ENCODE data around the gene ZDHHC4.

The ZDHHC4 gene

GRCh38 chr7:6637544-6638229 lies 60.4 kb downstream of the ZDHHC4 start (continued):
- TF ChIP-seq, protein P1, sequence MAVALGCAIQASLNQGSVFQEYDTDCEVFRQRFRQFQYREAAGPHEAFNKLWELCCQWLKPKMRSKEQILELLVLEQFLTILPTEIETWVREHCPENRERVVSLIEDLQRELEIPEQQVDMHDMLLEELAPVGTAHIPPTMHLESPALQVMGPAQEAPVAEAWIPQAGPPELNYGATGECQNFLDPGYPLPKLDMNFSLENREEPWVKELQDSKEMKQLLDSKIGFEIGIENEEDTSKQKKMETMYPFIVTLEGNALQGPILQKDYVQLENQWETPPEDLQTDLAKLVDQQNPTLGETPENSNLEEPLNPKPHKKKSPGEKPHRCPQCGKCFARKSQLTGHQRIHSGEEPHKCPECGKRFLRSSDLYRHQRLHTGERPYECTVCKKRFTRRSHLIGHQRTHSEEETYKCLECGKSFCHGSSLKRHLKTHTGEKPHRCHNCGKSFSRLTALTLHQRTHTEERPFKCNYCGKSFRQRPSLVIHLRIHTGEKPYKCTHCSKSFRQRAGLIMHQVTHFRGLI (tag by site-specific recombination; IDR thresholded peaks at IDR 0.05), result no peak
- no peak for TF ChIP-seq ZNF223 (tag by site-specific recombination; IDR thresholded peaks at IDR 0.05)
- no peak for TF ChIP-seq ZBTB26 (tag by site-specific recombination; optimal IDR thresholded peaks at IDR 0.05)
- TF ChIP-seq IKZF3 (tag by site-specific recombination; IDR thresholded peaks at IDR 0.05), result no peak
- TF ChIP-seq ZBTB21 (tag by site-specific recombination; IDR thresholded peaks at IDR 0.05), result no peak
- peak; percentile 67 for TF ChIP-seq KLF10 (tag by site-specific recombination; IDR thresholded peaks at IDR 0.05)
- TF ChIP-seq ZNF529 (tag by site-specific recombination; IDR thresholded peaks at IDR 0.05; ENCODE audit: insufficient replicate concordance), result no peak
- no peak for TF ChIP-seq ZNF19 (tag by site-specific recombination; IDR thresholded peaks at IDR 0.05; ENCODE audit: low read depth)
- TF ChIP-seq ZNF518A (tag by site-specific recombination; conservative IDR thresholded peaks at IDR 0.05; ENCODE audit: low read depth), result no peak
- TF ChIP-seq, protein P2, sequence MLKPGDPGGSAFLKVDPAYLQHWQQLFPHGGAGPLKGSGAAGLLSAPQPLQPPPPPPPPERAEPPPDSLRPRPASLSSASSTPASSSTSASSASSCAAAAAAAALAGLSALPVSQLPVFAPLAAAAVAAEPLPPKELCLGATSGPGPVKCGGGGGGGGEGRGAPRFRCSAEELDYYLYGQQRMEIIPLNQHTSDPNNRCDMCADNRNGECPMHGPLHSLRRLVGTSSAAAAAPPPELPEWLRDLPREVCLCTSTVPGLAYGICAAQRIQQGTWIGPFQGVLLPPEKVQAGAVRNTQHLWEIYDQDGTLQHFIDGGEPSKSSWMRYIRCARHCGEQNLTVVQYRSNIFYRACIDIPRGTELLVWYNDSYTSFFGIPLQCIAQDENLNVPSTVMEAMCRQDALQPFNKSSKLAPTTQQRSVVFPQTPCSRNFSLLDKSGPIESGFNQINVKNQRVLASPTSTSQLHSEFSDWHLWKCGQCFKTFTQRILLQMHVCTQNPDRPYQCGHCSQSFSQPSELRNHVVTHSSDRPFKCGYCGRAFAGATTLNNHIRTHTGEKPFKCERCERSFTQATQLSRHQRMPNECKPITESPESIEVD (tag by site-specific recombination; IDR thresholded peaks at IDR 0.05), result no peak
- no peak for TF ChIP-seq ZNF600 (tag by site-specific recombination; IDR thresholded peaks at IDR 0.05)
- TF ChIP-seq GFI1B (tag by site-specific recombination; IDR thresholded peaks at IDR 0.05), result no peak
- no peak for TF ChIP-seq KLF16 (tag by site-specific recombination; IDR thresholded peaks at IDR 0.05)
- TF ChIP-seq ZNF677 (tag by site-specific recombination; IDR thresholded peaks at IDR 0.05), result no peak
- TF ChIP-seq, protein P3, sequence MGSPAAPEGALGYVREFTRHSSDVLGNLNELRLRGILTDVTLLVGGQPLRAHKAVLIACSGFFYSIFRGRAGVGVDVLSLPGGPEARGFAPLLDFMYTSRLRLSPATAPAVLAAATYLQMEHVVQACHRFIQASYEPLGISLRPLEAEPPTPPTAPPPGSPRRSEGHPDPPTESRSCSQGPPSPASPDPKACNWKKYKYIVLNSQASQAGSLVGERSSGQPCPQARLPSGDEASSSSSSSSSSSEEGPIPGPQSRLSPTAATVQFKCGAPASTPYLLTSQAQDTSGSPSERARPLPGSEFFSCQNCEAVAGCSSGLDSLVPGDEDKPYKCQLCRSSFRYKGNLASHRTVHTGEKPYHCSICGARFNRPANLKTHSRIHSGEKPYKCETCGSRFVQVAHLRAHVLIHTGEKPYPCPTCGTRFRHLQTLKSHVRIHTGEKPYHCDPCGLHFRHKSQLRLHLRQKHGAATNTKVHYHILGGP (tag by site-specific recombination; IDR thresholded peaks at IDR 0.05), result no peak
- no peak for TF ChIP-seq ZNF302 (tag by site-specific recombination; IDR thresholded peaks at IDR 0.05; ENCODE audit: low read depth)
- TF ChIP-seq ZFP41 (tag by site-specific recombination; IDR thresholded peaks at IDR 0.05; ENCODE audit: borderline replicate concordance), result no peak
- TF ChIP-seq ZNF354C (tag by site-specific recombination; IDR thresholded peaks at IDR 0.05; ENCODE audit: borderline replicate concordance, low read depth), result no peak
- TF ChIP-seq ZNF624 (tag by site-specific recombination; IDR thresholded peaks at IDR 0.05), result no peak
- no peak for TF ChIP-seq ZNF37A (tag by site-specific recombination; IDR thresholded peaks at IDR 0.05)
- TF ChIP-seq ZNF394 (tag by site-specific recombination; IDR thresholded peaks at IDR 0.05; ENCODE audit: borderline replicate concordance), result no peak
- no peak for TF ChIP-seq ZBTB7A (tag by site-specific recombination; IDR thresholded peaks at IDR 0.05; ENCODE audit: low read depth)
- TF ChIP-seq, protein P4, sequence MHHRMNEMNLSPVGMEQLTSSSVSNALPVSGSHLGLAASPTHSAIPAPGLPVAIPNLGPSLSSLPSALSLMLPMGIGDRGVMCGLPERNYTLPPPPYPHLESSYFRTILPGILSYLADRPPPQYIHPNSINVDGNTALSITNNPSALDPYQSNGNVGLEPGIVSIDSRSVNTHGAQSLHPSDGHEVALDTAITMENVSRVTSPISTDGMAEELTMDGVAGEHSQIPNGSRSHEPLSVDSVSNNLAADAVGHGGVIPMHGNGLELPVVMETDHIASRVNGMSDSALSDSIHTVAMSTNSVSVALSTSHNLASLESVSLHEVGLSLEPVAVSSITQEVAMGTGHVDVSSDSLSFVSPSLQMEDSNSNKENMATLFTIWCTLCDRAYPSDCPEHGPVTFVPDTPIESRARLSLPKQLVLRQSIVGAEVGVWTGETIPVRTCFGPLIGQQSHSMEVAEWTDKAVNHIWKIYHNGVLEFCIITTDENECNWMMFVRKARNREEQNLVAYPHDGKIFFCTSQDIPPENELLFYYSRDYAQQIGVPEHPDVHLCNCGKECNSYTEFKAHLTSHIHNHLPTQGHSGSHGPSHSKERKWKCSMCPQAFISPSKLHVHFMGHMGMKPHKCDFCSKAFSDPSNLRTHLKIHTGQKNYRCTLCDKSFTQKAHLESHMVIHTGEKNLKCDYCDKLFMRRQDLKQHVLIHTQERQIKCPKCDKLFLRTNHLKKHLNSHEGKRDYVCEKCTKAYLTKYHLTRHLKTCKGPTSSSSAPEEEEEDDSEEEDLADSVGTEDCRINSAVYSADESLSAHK (tag by site-specific recombination; IDR thresholded peaks at IDR 0.05), result no peak
- TF ChIP-seq ZNF664 (tag by site-specific recombination; IDR thresholded peaks at IDR 0.05), result no peak
- TF ChIP-seq SP7 (tag by site-specific recombination; IDR thresholded peaks at IDR 0.05), result no peak
- TF ChIP-seq GLI4 (tag by site-specific recombination; IDR thresholded peaks at IDR 0.05), result no peak
- TF ChIP-seq ZNF623 (tag by site-specific recombination; IDR thresholded peaks at IDR 0.05), result no peak

Measured in HEK293 (cell line).